GM20000 (cell line): ENCODE data around the gene CCL27.
A peak's percentile ranks its signal among the peaks of the same experiment; 100 is the strongest.

Experiments used
- DNase-seq: peaks from one replicate; pipeline ENCODE4 v3.0.0; 2012; ENCODE audit warnings: low spot score
- TF ChIP-seq, protein P1 (sequence below): IDR thresholded peaks from 2 replicates; pipeline ENCODE4 v1.5.1; 2012; ENCODE audit warnings: mild to moderate bottlenecking, control low read depth; ENCODE audit errors: extremely low read depth, missing control alignments

CCL27 gene

DNA sequence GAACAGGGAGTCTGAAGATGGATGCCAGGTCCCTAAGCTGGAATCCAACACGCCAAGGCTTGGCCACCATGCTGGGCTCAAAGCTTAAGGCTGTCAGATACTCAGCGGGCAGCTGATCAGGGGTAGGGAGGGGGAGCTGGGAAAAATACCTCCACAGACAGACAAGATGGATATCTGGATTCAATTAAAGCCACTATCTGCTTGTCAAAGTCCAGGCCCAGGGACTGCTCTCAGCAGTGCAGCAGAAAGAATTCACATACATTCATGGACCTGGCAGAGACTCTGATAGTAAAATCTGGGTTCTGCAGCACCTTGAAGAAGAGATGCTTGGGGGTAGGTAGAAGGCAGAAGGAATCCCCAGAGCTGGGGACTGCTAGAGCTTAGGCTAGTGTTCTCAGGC lies 47.3 kb downstream of the CCL27 start:
- DNase-seq, result no peak

DNA sequence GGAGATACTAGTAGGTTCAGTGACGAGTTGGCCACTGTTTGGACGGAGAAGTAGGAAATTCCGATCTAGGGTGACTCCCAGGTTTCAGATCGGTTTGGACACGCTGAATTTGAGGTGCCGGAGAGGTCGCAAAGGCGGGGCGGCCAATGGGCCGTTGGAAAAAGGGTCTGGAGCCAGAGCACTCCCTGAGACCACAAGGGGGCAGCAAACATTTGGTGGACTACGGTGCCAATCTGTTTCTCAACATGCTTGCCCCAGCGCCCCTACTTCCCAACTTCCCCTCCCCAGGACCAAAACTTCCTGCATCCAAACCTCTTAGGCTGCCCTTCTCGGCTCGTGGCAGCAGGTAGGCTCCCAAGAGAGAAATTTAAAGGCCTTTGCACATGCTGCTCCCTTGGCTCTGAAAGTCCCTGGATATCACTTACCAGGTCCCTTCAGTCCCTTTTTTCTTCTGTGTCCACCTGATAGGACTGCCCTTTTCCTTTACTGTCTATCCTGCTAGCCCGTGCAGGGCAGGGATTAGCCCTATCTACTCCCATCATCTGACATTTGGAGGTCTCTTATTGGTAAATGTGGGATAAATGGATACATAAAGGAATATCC lies 49.6 kb downstream of the CCL27 start:
- peak; percentile 85 for DNase-seq
- TF ChIP-seq, protein P1, sequence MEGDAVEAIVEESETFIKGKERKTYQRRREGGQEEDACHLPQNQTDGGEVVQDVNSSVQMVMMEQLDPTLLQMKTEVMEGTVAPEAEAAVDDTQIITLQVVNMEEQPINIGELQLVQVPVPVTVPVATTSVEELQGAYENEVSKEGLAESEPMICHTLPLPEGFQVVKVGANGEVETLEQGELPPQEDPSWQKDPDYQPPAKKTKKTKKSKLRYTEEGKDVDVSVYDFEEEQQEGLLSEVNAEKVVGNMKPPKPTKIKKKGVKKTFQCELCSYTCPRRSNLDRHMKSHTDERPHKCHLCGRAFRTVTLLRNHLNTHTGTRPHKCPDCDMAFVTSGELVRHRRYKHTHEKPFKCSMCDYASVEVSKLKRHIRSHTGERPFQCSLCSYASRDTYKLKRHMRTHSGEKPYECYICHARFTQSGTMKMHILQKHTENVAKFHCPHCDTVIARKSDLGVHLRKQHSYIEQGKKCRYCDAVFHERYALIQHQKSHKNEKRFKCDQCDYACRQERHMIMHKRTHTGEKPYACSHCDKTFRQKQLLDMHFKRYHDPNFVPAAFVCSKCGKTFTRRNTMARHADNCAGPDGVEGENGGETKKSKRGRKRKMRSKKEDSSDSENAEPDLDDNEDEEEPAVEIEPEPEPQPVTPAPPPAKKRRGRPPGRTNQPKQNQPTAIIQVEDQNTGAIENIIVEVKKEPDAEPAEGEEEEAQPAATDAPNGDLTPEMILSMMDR, result peak; percentile 73

More for the DNA sequence above, 47.3 kb downstream of the CCL27 start:
- TF ChIP-seq, protein P1, result no peak
